Sigmoid colon (tissue), 4 donors: ENCODE measurements around the gene LRRC1.

Experiments used
- CTCF ChIP-seq, 4 experiments: fragments of 450-650 bp in 3 of 4; fragments of 200-600 bp in 1 of 4; IDR thresholded peaks; one replicate each; pipeline ENCODE4 v1.5.1; 2016 to 2019; ENCODE audit warnings: antibody characterized with exemption in 4 of 4, mild to moderate bottlenecking in 3 of 4, moderate library complexity in 2 of 4
- EP300 ChIP-seq, 4 donors: sonication (generic); formaldehyde crosslinking; IDR thresholded peaks; one replicate each; pipeline ENCODE4 v1.6.1; 2017; ENCODE audit warnings: antibody characterized with exemption in 4 of 4
- POLR2A ChIP-seq, 2 donors: fragments of 450-650 bp; IDR thresholded peaks; one replicate each; pipeline ENCODE4 v1.6.1; 2016; ENCODE audit warnings: antibody characterized with exemption in 2 of 2, mild to moderate bottlenecking in 2 of 2, moderate library complexity in 2 of 2

- TF ChIP-seq POLR2A (IDR thresholded peaks at IDR 0.05), result no peak
- no peak for TF ChIP-seq CTCF (IDR thresholded peaks at IDR 0.05)
- TF ChIP-seq EP300 (IDR thresholded peaks at IDR 0.05), result no peak
Observed at GRCh38 chr6:53931086-53931485, 136.3 kb downstream of the LRRC1 start.
